Right forelimb (tissue), 1 donor: ENCODE results near the gene TM9SF3.

Experiments used
- DNase-seq: peaks from one replicate; pipeline ENCODE4 v3.0.0-alpha.2; 2018

Gene TM9SF3

DNA sequence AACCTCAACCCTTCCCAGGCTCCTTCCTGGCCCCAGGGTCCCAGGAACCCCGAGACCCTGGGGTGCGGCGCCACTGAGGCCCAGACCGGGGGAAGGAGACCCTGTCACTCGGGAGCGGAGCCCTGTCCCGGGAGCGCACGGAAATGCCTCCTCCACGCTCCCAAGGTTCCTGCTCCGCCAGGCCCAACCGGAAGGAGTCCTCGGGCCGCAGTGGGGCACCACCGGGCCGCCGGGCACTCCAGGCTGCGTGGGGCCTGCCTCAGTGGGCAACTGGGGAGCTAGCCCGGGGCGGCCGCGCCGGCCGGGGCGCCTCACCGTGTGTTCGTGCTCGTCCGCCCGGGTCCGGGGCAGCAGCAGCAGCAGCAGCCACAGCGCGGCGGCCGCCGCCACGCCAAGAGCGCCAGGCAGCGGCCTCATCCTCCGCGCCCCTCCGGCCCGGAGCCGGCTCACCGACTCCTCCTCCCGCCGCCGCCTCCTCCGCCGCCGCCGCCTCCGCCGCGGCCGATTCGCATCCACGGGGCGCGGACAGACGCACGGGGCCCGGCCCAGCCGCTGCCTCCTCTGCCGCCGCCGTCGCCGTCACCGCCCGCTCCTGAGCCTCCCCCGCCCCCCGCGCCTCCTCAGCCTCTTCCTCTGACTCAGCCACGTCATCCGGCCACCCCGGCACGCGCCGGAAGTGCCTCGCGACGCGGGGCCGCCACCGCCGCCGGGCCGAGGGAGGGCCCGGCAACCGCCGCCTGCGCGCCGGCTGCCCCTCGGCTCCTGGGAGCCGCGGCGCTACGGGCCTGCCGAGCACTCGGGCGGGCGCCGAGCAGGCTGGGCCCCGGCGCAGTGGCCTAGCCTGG, at the start of gene TM9SF3:
TM9SF3 (minus strand) TSS at position 594 of the 845 bp plus-strand sequence; CDS start at position 417, 177 bp downstream.
- DNase-seq, result peak; percentile 94

DNA sequence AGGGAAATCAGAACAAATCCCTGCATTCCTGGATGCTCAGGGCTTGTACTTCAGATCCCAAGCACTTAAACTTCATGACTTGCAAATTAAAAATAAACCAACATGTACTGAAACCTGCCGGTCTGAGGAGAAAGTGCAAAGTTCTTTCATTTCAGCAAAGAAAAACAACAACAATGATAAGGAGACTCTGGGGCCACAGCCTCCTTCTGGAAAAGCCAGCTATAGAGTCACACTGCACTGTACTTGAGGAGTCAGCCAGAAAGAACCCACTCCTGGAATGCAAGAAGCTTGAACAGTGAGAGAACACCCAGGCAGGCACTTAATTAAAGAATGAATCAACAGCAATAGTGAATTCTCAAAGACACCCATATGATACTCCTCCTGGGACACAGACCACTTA, 49.7 kb upstream of the TM9SF3 start:
- DNase-seq, result no peak

DNA sequence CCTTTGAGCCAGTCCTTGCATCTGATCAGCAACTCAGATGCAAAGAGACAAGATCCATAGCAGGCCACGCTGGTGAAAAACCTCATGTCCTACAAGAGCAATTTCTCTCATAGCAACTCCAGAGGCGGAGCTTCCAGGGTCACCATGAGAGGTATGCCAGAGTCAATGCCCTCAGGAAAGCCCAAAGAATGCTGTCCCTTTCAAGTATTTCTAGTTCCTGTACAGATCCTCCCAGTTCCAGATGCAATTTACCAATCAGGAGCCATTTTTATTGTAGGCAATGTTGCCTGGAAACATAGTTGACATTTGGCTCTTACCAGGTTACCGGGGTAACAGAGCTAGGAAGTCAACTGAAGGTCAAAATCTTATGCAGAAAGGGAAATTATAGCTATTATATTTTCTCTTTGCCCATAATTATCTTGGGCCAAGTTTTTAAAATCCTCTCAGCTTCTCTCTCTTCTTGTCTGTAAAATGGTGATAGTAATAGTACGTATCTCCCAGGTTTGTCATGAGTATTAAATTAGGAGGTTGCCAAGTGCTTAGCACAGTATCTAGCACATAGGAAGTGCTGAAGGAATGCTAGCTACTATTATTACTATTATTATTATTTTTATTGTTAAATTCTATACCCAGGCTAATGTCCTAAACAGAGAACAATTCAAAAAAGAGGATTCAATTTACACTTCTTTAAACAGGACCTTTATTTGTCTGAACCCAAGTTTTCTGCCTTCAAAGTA, 46.3 kb upstream of the TM9SF3 start:
- no peak for DNase-seq

DNA sequence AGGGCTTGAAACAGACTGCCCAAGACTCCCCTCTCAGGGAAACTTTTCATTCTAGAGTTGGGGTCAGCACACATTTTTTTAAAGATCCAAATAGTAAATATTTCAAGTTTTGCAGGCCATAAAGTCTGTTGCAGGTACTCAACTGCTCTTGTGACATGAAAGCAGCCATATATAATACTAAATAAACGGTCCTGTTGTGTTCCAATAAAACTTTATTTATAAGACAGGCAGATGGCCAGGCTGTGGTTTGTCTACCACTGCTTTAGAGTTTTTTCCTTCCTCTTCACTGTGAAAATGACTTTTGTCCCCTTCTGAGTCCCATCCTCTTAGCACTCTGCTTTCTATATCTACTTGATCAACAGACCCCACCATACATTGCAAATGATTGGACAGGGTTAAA, 40.5 kb upstream of the TM9SF3 start:
- DNase-seq, result no peak

DNA sequence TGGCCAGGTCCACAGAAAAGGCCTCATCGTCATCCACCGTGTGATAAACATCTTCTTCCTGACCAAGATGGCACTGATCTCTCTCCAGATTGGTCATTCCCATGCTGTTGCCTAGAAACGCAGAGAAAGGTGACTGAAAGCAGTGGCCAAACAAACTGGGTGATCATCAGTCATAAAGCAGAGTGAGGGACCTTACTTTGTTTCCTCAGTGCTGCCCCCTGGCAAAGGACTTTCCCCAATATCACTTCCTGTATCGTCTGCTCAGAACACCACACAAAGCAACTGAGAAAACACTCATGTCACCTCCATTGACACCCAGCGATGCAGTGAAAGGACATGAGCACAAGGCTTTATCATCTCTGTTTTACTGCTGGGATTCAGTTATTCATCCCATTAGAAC, 40.0 kb upstream of the TM9SF3 start:
- no peak for DNase-seq

DNA sequence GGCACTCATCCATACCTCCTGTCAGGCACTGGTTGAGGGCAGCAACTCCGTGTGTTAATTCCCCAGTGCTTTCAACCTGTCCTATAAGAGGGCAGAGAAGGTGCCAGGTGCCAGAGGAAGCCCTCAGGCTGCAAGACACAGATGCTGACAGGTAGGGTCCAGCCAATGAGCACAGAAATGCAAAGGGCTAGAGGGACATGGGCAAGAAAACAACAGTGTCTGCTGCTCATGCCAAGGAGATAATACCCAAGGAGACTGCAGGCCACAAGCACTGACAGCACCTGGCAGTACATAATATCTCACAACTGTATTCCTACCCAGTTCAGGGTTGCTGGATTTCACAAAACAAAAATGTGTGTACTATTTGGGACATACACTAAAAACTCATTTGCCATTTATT, 38.4 kb upstream of the TM9SF3 start:
- DNase-seq, result no peak

DNA sequence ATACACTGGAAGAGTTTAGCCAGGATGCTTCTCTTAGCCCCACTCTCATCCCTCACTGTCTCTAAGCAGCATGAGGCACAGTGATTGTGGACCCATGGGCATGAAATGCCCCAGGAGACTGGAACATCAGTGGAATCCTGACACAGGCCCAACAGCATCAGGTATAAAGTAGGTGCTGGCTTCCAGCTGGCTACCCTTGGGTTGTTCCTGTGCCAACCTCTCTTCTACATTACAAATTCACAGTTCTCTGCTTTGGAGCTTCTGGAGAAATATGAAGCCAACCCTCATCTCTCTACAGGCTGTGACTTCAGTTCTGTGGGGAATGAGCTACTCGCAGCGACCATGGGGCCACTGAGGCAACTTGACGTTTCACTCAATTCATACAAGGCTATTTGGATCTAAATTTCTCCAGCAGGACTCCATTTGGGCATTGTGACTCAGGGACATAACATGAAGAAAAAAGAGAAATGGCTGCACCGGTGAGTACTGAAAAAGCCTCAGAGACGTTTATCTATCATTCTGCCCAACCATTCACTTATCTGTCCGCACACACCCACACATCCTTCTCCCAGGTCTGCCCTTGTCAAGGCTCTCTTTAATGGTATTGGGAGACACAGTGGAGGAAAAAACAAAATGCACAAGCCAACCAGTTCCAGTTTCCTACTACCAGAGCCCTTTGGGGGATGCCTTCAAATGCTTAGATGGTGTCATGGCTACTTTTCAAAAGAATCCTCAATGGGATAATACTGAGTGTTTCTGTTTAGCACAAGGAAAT, 35.4 kb upstream of the TM9SF3 start:
- DNase-seq, result no peak

DNA sequence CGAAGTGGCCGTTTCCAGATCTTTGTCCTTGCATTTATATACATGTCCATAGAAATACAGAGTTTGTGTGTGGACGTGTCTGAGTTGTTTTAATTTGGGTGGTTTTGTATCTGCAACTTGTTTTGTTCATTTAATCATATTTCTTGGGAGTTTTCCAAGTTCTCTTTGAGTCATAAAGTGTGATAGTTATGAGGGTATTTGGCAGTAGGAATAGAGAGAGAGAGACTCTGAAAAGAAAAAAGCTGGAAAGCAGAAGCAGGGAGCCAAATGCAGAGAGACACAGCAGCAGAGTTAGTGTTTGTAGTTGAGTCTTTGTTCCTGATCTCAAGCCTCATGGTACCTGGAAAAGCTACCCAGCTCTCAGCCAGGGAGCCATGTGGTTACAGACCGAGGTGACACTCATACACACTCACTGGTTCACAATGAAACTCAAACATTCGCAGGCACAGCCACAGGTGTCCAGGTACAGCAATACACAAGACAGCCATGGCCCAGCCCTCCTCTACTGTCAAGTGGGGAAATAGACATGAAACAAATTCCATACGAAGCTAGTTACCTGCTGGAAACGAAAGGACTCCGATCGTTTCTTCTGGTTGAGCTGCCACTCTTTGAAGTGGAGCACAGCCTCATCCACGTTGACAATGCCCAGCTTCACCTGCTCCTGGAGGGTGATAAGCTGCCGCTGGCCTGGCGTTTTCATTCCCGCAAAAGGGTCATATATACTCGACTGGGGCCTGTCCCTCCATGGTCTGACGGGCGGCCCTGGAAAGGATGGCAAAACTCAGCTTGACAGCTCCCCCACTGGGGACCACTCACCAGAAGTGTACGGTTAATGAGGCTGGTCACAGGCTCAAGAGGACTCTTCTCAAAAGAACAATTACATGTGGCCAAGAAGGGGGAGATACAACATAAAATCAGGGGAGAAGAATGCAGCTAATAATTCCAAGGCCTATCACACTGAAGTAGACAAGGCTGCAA, 33.3 kb upstream of the TM9SF3 start:
- no peak for DNase-seq

DNA sequence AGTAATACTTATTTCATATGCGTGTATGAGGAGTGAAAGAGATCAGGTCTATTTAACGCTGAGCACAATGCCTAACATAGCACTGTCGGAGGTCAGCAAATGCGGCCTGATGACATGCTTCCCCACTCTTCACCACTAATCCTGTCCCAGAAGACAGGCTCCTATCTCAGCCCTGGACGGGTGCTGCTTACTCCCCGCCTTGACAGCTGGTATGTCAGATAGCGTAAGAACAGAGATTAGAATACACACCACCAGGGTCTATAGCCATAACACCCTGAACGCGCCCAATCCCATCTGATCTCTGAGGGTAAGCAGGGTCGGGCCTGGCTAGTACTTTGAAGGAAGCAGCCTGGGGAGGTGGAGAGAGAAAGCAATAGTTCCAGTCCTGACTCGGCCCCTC, 32.3 kb upstream of the TM9SF3 start:
- DNase-seq, result no peak

DNA sequence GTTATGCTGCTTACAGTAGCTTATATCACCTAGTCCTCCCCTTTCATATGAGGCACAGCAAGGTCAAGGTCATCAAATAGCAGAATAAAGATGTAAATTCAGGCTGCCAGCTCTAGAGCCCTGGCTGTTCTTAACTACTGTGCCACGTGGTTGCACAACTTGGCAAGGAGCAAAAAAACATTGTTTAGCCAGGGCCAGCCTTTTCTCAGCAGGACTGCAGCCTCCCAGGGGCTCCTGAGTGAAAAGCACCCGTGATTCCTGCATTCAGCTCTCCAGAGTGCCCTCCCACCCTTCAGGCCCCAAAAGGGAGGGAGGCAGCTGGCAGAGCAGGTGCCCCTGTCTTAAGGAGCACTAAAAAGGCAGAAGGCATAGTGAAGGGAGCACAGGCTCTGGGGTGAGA, 31.8 kb upstream of the TM9SF3 start:
- no peak for DNase-seq

DNA sequence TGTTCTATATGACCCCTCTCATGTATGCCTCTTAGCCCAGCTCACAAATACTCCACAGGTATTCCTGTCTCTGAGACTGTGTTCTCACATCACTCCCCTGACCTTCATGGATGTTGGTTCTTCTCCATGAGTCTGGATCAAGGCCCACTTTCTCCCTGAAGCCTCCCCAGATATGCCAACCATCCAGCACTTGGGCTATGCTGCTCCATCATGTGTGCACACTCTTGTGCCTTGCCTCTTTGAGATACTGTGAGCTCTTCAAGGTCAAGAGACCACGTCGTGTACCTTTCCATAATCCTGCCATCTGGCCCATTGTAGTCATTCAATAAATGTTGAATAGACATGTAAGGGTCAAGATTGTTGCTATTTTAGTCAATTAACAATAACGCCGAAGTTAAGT, 30.1 kb upstream of the TM9SF3 start:
- no peak for DNase-seq

DNA sequence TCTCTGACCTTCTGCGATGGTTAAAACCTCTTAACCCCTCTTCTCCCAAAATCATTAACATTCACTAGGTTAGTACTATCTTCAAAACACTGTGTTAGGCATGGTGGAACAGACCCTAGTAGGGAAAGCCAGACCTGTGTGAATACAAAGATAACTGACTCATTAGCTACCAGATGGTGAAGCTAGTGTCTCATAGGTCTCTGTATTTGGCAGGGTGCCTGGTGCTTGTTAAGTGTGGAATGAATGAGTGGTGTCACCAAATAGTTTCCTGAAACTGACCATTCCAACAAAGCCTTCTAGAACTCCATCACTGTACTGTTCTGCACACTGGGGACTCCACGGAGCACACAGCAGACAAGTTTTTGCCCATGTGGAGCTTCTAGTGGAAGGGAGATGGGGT, 27.7 kb upstream of the TM9SF3 start:
- DNase-seq, result no peak

DNA sequence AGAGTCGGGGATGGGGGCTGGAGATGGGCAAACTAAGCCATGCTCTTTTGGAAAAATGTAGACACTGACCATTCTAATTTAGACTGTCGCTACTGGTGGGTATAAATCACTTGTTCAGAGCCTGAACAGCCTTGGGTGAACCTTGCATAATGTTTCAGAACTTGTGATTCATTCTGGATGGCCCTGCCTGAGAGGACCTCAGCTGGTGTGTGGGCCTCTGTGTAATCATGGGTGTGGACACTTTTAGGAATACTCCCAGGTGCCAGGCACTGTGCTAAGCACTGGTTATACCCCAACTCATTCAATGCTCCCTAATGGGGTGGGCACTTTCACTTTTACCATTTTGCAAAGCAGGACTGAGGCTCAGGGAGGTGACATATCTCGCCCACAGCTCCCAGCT, 26.8 kb upstream of the TM9SF3 start:
- no peak for DNase-seq

DNA sequence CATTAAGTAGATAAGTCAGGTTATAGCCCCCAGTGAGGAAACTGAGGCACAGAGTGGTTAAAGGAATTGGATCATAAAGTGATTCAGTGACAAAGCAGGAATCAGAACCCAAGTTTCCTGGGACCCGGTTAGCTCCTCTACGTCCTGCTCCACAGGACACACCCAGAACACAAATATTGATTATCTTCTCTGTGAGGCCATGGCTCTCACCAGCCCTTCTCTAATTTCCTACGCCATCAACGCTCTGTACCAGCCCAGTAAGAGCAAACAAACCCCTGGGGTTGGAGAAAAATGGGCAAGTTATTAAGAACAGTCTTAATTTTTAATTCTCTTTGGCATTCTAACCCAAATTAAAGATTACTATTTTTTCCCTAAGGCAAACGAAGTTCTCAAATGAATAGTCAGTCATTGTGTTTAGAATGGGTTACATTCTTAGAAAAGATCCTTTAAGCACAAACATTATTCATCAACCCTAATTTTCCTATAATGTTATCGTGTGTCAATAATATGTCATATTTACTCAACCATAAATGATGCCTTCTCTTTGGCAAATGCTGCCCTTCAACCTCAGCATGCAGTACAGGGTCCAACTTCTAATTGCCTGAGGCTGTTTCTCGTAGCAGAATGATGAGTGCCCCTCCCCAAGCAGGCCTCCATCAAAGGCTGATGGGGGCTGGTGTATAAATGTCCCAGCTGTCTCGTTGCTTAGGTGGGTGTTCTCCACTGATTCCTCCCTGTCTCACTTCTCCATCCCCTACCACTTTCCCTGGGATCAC, 25.4 kb upstream of the TM9SF3 start:
- no peak for DNase-seq

DNA sequence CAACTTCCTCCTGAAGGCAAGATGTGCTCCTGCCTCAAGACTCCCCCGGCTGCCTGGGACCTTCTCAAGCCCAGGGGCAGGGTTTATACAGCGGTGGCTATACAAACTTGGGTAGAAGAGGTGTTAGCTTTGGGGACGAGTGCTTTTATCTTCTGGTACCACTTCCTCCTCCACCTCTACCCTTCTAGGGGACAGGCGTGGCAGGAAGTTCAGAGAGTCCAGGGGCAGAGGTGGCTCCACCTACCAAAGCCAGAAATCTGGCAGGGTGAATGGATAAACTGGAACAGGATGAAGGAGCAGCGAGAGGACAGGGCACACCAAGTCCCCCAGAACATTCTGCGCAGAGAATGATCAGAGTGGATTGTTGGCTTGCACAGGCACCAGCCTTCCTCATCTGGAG, 24.0 kb upstream of the TM9SF3 start:
- DNase-seq, result no peak

DNA sequence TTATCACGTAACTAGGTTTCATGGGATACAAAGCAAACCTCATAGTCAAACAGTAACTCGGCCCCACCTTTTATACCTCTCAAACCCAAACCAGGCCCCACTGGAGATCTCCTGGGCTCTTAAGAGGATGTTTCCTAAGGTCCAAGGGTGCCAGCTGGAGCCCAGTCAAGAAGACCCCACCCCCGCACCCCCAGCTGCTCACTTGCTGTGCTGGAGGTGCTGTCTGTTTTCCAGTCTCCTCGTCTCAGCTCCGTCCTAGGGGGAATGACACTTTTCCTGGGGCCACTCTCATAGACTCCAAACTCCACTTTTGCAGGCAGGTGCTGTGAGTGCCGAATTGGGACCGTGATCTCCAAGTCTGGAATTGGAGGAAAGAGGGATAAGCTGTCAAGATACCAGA, 22.7 kb upstream of the TM9SF3 start:
- no peak for DNase-seq

DNA sequence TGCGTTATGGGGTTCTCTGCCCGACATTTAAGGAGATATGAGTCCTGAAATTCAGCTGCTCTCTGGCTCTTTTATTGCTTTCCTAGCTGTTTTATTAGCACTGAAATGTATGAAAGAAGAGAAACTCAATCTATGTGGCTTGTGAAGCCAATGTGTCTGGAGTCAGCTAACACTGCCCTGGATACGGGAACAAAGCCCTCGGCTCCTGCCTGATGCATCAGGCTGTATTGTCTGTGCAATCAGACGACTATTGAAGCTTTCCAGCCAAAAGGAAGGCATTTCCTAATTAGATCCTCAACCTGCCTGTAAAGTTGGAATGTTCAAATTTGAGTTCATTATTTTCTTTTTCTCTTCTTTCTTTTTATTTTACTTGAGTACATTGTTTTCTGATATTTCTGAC, 22.0 kb upstream of the TM9SF3 start:
- no peak for DNase-seq

DNA sequence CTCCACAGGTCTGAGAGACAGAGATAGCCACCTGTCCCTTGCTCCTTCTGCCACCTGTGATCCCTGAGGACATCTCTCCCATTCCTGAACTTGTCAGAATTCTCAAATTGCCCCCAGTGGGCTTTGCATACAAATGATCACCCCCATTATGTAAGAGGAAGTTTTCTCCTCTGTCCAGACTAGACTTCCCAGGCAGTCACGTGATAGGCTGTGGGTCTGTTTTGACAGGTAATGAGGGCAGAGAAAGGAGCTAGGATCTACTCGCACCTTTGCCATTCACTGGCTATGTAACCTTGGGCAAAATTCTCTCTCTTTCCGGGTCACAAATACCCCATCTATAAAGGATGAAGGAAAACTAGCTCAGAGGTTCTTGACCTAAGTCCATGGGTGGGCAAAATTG, 21.4 kb upstream of the TM9SF3 start:
- DNase-seq, result no peak

DNA sequence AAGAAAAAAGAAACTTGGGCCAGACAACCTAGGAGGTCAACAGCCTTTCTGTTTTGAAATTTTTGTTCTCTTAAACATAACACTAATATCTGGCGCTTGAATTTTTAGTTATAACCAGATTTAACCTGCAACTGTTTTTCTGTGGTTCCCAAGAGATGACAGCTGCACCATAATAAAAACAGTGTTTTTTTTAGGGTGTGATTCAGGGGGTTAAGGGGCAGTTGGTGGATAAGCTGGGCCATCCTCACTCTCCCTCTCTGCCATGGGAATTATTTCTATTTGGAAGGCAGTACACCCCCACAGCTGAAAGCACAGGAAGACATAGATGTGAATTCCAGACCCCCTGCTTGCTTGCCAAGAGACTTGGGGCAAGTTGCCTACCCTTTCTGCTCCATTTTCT, 20.1 kb upstream of the TM9SF3 start:
- DNase-seq, result no peak

DNA sequence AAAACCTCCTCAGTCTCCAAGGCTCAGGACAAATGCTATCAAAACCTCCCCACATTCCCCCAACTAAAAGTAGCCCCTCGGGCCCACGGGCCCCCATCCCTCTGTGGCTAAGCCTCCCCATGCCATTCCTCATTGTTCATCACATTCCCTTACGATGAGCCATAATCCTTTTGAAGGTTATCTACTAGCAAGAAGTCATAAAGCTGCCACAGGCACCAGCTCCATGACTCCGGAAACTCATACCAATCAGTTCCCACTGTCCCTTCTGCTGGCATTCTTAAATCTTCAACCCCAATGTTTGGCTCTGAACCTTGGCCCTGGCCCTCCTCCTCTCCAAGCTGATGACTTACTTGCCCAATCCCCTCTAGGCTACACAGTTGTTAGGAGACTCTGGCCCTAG, 19.4 kb upstream of the TM9SF3 start:
- no peak for DNase-seq

DNA sequence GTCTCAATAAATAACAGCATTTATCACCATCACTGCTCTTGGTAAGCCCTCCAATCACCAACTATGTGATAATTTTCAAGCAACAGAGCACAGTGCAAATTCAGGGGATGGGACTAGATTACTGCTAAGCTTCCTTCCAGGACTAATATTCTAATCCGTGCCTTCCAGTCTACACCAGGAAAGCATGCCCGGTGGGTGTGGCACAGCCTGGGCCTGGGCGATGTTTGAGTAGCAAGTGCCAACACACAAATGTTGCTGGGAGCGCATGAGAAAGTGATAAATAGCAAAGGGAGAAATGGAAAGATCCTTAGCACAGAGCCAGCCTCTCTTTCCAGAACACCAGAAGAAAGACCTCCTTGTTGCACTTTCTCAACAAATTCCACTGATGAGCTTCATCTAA, 13.5 kb upstream of the TM9SF3 start:
- no peak for DNase-seq

DNA sequence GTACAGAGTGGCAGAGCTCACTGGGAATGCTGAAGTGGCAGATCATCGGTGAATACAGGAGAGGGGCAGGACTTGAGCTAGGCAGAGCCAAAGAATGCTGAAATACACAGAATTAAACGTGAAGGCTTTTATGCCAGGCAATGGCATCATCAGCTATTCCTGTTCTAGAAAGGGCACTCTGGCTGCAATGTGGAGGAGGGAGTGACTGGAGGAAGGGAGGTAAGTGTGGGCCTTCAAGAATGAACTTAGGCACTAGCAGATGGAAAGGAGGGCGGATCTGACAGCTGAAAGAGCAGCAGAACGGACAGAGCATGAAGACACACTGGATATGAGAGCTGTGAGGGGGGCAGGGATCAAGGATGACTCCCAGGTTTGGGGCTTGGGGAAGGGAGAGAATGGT, 12.0 kb upstream of the TM9SF3 start:
- no peak for DNase-seq
